ENCODE measurements around the gene PCDHGB3. TPM values are rescaled to one million over a fixed set of nuclear protein-coding genes. Genes with fewer than 3 reads are reported as not detected.
"Not testable (repeated sequence)": the region's sequence is repeated elsewhere in the genome, so short reads cannot be mapped to it uniquely, and the experiment has no call there.

Gene PCDHGB3
- polyA plus RNA-seq, 1 experiment: 3.6 TPM

DNA sequence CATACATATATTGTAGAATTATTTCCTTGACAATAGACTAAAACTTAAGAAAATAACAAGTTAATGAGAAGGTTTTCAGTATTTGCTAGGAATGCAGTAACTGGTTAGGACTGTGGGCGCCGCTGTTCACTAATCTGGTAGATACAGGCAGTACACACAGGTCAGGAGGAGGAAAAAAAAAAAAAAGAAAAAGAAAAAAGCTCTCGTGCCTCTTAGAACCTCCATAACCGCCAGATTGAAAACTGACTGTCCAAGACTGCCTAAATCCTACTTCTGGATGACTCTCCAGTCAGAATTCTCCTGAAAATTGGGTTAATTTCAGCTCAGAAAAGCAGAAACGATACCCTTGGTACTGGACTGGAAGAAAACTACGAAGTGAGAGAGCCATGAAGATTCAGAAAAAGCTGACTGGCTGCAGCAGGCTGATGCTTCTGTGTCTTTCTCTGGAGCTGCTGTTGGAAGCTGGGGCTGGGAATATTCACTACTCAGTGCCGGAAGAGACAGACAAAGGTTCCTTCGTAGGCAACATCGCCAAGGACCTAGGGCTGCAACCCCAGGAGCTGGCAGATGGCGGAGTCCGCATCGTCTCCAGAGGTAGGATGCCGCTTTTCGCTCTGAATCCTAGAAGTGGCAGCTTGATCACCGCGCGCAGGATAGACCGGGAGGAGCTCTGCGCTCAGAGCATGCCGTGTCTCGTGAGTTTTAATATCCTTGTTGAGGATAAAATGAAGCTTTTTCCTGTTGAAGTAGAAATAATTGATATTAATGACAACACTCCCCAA is 39.6 kb upstream of the PCDHGB3 start, which contains the start of gene PCDHGA1:
TSS of gene PCDHGA1 (plus strand) at position 216 of the 782 bp plus-strand sequence.
- ChIA-PET POLR2A (interaction anchor here (1.6 kb wide), 1 partner anchor 10 kb away, joined by 12 read pairs; the partner anchor contains the start of gene TAF7), CTCF (interaction anchor here (0.6 to 8.5 kb wide), 22 partner anchors 9 to 237 kb away, joined by 3 to 133 read pairs (median 5); partner anchors contain the start of genes PCDHGA10, PCDHGA2, PCDHGA3 and PCDHGA5)
- H3K9me3 ChIP-seq (ENCODE audit: control insufficient read depth, insufficient read depth, low read length): peaks cover 44% of the 10 kb centered on the region
- no peak for DNase-seq (ENCODE audit: low read depth, low spot score)
- TF ChIP-seq, protein P1, sequence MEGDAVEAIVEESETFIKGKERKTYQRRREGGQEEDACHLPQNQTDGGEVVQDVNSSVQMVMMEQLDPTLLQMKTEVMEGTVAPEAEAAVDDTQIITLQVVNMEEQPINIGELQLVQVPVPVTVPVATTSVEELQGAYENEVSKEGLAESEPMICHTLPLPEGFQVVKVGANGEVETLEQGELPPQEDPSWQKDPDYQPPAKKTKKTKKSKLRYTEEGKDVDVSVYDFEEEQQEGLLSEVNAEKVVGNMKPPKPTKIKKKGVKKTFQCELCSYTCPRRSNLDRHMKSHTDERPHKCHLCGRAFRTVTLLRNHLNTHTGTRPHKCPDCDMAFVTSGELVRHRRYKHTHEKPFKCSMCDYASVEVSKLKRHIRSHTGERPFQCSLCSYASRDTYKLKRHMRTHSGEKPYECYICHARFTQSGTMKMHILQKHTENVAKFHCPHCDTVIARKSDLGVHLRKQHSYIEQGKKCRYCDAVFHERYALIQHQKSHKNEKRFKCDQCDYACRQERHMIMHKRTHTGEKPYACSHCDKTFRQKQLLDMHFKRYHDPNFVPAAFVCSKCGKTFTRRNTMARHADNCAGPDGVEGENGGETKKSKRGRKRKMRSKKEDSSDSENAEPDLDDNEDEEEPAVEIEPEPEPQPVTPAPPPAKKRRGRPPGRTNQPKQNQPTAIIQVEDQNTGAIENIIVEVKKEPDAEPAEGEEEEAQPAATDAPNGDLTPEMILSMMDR (IDR thresholded peaks at IDR 0.05; ENCODE audit: low read depth, low read length): peak; percentile 51
- H3K4me3 ChIP-seq (ENCODE audit: low read depth, low read length): peak within 1 kb of the TSS; percentile 31
- H3K27me3 ChIP-seq (ENCODE audit: control insufficient read depth, insufficient read depth, low read length): peaks cover 7% of the 10 kb centered on the region
- H3K27ac ChIP-seq (ENCODE audit: low read depth, low read length): no peak within 1 kb of the TSS

DNA sequence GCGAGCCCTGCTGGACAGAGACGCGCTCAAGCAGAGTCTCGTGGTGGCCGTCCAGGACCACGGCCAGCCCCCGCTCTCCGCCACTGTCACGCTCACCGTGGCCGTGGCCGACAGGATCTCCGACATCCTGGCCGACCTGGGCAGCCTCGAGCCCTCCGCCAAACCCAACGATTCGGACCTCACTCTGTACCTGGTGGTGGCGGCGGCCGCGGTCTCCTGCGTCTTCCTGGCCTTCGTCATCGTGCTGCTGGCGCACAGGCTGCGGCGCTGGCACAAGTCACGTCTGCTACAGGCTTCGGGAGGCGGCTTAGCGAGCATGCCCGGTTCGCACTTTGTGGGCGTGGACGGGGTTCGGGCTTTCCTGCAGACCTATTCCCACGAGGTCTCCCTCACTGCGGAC is 37.5 kb upstream of the PCDHGB3 start:
- H3K9me3 ChIP-seq (ENCODE audit: control insufficient read depth, insufficient read depth, low read length): peaks cover 37% of the 10 kb centered on the region
- POLR2A ChIA-PET; H3K4me3 ChIP-seq (ENCODE audit: low read depth, low read length); H3K27ac ChIP-seq (ENCODE audit: low read depth, low read length); H3K27me3 ChIP-seq (ENCODE audit: control insufficient read depth, insufficient read depth, low read length); CTCF ChIA-PET; DNase-seq (ENCODE audit: low read depth, low spot score): not testable (repeated sequence)

DNA sequence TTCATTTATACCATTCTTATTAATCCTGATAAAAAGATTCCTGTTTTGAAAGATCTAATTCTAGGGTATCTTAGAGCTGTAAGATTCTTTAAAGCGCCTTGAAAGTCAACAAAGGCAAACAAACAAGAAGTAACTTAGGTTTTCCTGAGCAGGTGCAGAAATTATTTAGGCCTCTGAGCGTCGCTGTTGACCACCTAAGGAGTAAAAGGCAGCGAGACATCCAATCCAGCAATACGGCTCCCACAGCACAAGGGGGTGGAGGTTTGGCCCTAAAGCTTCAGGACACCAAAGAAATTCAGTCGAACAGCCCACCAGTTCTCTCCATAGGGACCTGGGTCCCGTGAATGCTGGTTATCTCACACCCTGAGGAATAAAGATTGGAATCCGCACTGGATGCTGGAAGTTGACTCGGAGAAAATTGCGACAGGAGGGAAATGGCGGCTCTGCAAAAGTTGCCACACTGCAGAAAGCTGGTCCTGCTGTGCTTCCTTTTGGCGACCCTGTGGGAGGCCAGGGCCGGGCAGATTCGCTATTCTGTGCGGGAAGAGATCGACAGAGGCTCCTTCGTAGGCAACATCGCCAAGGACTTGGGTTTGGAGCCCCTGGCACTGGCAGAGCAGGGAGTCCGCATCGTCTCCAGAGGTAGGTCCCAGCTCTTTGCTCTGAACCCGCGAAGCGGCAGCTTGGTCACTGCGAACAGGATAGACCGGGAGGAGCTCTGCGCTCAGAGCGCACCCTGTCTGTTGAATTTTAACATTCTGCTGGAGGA is 31.3 kb upstream of the PCDHGB3 start, which contains the start of gene PCDHGA2:
TSS of gene PCDHGA2 (plus strand) at position 223 of the 769 bp plus-strand sequence.
- peaks cover 34% of the 10 kb centered on the region for H3K9me3 ChIP-seq (ENCODE audit: control insufficient read depth, insufficient read depth, low read length)
- POLR2A ChIA-PET: interaction anchor here (1.2 kb wide), 1 partner anchor 18 kb away, joined by 3 read pairs; the partner anchor contains the start of gene TAF7
- H3K27me3 ChIP-seq (ENCODE audit: control insufficient read depth, insufficient read depth, low read length): peaks cover 6% of the 10 kb centered on the region
- TF ChIP-seq, protein P1 (IDR thresholded peaks at IDR 0.05; ENCODE audit: low read depth, low read length): peak; percentile 57
- peak within 1 kb of the TSS; percentile 51 for H3K4me3 ChIP-seq (ENCODE audit: low read depth, low read length)
- CTCF ChIA-PET: interaction anchor here (0.6 to 3.0 kb wide), 24 partner anchors 8 to 252 kb away, joined by 3 to 57 read pairs (median 4); partner anchors contain the start of genes PCDHGA1, PCDHGA10, PCDHGB1 and PCDHGB3
- no peak within 1 kb of the TSS for H3K27ac ChIP-seq (ENCODE audit: low read depth, low read length)
- DNase-seq (ENCODE audit: low read depth, low spot score): no peak

DNA sequence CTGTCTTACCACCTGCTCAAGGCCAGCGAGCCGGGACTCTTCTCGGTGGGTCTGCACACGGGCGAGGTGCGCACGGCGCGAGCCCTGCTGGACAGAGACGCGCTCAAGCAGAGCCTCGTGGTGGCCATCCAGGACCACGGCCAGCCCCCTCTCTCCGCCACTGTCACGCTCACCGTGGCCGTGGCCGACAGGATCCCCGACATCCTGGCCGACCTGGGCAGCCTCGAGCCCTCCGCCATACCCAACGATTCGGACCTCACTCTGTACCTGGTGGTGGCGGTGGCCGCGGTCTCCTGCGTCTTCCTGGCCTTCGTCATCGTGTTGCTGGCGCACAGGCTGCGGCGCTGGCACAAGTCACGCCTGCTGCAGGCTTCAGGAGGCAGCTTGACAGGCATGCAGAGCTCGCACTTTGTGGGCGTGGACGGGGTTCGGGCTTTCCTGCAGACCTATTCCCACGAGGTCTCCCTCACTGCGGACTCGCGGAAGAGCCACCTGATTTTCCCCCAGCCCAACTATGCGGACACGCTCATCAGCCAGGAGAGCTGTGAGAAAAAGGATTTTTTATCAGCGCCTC is 29.2 kb upstream of the PCDHGB3 start:
- H3K27ac ChIP-seq (ENCODE audit: low read depth, low read length); POLR2A ChIA-PET: not testable (repeated sequence)
- CTCF ChIA-PET: interaction anchor here (4.5 kb wide), 1 partner anchor 223 kb away, joined by 18 read pairs; no protein-coding TSS in a partner anchor

DNA sequence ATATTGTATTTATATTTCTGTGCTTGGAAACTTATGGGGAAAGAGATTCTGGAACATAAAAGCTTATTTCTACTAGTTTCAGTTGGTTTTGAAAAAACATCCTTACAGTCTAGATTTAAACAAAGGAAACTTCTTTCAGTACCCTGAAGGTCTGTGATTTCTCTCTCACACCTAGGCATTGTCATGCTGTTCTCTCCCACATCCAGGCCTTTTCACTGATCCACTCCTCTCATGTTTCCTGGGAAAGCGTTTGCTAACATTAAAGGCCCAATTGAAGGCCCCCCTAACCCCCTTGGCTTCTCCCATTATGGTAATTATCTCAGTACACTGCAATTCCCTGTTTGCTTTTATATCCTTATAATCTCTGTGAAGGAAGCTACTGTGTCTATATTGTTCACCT is 27.3 kb upstream of the PCDHGB3 start:
- TF ChIP-seq, protein P1 (IDR thresholded peaks at IDR 0.05; ENCODE audit: low read depth, low read length): no peak
- Histone ChIP-seq H3K9me3 (ENCODE audit: control insufficient read depth, insufficient read depth, low read length) (peaks cover 55% of the 10 kb centered on the region), H3K27ac (ENCODE audit: low read depth, low read length) (no peak overlapping the region), H3K4me3 (ENCODE audit: low read depth, low read length) (no peak overlapping the region), H3K27me3 (ENCODE audit: control insufficient read depth, insufficient read depth, low read length) (peaks cover 6% of the 10 kb centered on the region)
- no peak for DNase-seq (ENCODE audit: low read depth, low spot score)
- ChIA-PET POLR2A (no interaction called here), CTCF (interaction anchor here (0.7 to 4.5 kb wide), 7 partner anchors 11 to 224 kb away, joined by 3 to 18 read pairs (median 5); partner anchors contain the start of gene PCDHGA1)

More for the DNA sequence above, 29.2 kb upstream of the PCDHGB3 start:
- H3K4me3 ChIP-seq (ENCODE audit: low read depth, low read length); DNase-seq (ENCODE audit: low read depth, low spot score); H3K27me3 ChIP-seq (ENCODE audit: control insufficient read depth, insufficient read depth, low read length): not testable (repeated sequence)
- H3K9me3 ChIP-seq (ENCODE audit: control insufficient read depth, insufficient read depth, low read length): peaks cover 50% of the 10 kb centered on the region
